ENCODE results near the gene PLXND1. TPM values are rescaled to one million over a fixed set of nuclear protein-coding genes. Genes with fewer than 3 reads are reported as not detected.

The PLXND1 gene
- total RNA-seq, 3 donors from 2014 or later (not counting 1 experiment from before 2014, with no cell fraction given) = 135 to 214 (median 189) TPM

DNA sequence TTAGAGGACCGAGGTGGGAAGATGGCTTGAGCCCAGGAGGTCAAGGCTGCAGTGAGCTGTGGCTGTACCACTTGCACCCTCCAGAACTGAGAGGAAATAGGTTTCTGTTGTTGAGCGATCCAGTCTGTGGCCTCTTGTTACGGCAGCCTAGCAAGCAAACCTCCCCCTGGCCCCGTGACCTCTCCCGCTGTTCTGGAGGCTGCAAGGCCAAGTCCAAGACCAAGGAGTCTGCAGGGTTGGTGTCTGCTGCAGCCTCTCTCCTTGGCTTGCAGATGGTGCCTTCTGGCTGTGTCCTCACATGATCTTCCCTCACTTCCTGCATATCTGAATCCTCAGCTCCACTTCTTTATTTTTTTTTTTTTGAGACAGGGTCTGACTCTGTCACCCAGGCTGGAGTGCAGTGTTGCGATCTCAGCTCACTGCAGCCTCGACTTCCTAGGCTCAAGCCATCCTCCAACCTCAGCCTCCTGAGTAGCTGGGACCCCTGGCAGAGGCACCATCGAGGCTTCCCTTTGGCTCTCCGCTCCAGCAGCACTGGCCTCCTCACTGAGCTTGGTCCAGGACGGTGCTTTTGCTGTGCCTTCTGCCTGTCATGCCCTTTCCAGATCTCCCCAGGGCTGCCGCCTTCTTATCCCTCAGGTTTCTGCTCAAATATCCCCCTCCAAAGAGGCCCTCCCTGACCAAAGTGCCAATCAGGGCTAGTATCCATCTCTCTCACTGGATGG is 18.0 kb upstream of the PLXND1 start:
- H3K4me1 ChIP-seq (ENCODE audit: control insufficient read depth, insufficient read depth, low read length) = peaks cover 44% of the 10 kb centered on the region
- H3K9me3 ChIP-seq (ENCODE audit: control insufficient read depth, insufficient read depth, low read length) = no peaks in the 10 kb centered on the region
- DNase-seq (no peak), ATAC-seq (no peak)
- H3K36me3 ChIP-seq (ENCODE audit: control insufficient read depth, insufficient read depth, low read length) = no peaks in the 10 kb centered on the region
- no peaks in the 10 kb centered on the region for H3K27me3 ChIP-seq (ENCODE audit: control insufficient read depth, insufficient read depth, low read length)
- intact Hi-C loops (cut with micrococcal nuclease) = loop anchor here (5.0 to 10.0 kb wide), 2 partner anchors 378 to 470 kb away; no protein-coding TSS in a partner anchor
- TF ChIP-seq, protein P1, sequence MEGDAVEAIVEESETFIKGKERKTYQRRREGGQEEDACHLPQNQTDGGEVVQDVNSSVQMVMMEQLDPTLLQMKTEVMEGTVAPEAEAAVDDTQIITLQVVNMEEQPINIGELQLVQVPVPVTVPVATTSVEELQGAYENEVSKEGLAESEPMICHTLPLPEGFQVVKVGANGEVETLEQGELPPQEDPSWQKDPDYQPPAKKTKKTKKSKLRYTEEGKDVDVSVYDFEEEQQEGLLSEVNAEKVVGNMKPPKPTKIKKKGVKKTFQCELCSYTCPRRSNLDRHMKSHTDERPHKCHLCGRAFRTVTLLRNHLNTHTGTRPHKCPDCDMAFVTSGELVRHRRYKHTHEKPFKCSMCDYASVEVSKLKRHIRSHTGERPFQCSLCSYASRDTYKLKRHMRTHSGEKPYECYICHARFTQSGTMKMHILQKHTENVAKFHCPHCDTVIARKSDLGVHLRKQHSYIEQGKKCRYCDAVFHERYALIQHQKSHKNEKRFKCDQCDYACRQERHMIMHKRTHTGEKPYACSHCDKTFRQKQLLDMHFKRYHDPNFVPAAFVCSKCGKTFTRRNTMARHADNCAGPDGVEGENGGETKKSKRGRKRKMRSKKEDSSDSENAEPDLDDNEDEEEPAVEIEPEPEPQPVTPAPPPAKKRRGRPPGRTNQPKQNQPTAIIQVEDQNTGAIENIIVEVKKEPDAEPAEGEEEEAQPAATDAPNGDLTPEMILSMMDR (IDR thresholded peaks at IDR 0.05) = no peak
- Mint-ChIP-seq H3K4me1 (peaks cover 34 to 38% of the 10 kb centered on the region in 2 donors), H3K27me3 (ENCODE audit: low read depth in 2 of 2) (no peaks in the 10 kb centered on the region), H3K9me3 (no peaks in the 10 kb centered on the region), H3K36me3 (no peaks in the 10 kb centered on the region), H3K27ac (no peak overlapping the region), H3K4me3 (no peak overlapping the region)
- WGBS (ENCODE audit: insufficient coverage) = 89% methylated on average over 11 of the region's 11 CpGs
- no peak overlapping the region for H3K27ac ChIP-seq (ENCODE audit: low read length)
- H3K4me3 ChIP-seq (ENCODE audit: low read length) = no peak overlapping the region

DNA sequence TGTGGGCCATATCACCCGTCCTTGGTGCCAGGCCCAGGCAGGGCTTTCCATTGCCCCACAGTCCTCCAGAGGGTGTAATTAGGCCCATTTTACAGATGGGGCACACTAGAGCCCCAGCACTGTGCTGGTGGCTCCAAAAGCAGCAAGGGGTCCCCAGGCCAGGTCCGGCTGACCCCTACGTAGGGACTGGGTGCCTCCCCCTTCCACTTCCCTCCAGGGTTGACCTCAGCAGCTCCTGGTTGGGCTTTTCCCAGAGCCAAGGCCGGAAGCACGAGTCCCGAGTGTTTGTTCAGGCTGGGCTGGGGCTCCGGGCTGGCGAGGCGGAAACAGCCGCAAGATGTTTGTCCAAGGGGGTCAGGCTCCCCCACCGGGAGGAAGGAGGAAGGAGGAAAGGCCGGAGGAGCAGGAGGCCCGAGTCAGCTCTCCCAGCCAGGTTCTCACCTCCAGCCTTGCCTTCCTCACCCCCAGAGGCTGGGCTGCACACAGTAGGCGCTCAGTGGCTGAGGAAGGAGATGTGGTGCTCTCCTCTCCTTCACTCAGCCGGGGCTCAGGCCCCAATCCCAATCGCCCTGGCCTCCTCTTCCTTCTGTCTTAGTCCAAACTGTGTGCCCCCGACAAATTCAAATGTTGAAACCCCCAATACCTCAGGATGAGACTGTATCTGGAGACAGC is 17.1 kb upstream of the PLXND1 start:
- Histone ChIP-seq H3K27me3 (ENCODE audit: control insufficient read depth, insufficient read depth, low read length) (no peaks in the 10 kb centered on the region), H3K27ac (ENCODE audit: low read length) (no peak overlapping the region), H3K4me3 (ENCODE audit: low read length) (no peak overlapping the region), H3K9me3 (ENCODE audit: control insufficient read depth, insufficient read depth, low read length) (no peaks in the 10 kb centered on the region), H3K36me3 (ENCODE audit: control insufficient read depth, insufficient read depth, low read length) (no peaks in the 10 kb centered on the region), H3K4me1 (ENCODE audit: control insufficient read depth, insufficient read depth, low read length) (peaks cover 53% of the 10 kb centered on the region)
- peaks cover 0 to 3% of the 10 kb centered on the region in 2 donors for H3K27me3 Mint-ChIP-seq (ENCODE audit: low read depth in 2 of 2)
- intact Hi-C loops (cut with micrococcal nuclease) = loop anchor here (10.0 kb wide), 1 partner anchor 471 kb away; no protein-coding TSS in a partner anchor
- 91% methylated on average over 14 of the region's 17 CpGs for WGBS (ENCODE audit: insufficient coverage)
- TF ChIP-seq, protein P1 (IDR thresholded peaks at IDR 0.05) = no peak
- H3K4me3 Mint-ChIP-seq = no peak overlapping the region
- no peak overlapping the region for H3K27ac Mint-ChIP-seq
- no peaks in the 10 kb centered on the region for H3K36me3 Mint-ChIP-seq
- no peak for ATAC-seq
- no peaks in the 10 kb centered on the region for H3K9me3 Mint-ChIP-seq
- DNase-seq = no peak
- H3K4me1 Mint-ChIP-seq = peaks cover 38 to 45% of the 10 kb centered on the region in 2 donors

- WGBS (ENCODE audit: insufficient coverage) = 96% methylated on average over 10 of the region's 10 CpGs
- Histone ChIP-seq H3K36me3 (ENCODE audit: control insufficient read depth, insufficient read depth, low read length) (no peaks in the 10 kb centered on the region), H3K27ac (ENCODE audit: low read length) (no peak overlapping the region), H3K4me1 (ENCODE audit: control insufficient read depth, insufficient read depth, low read length) (peaks cover 56% of the 10 kb centered on the region), H3K9me3 (ENCODE audit: control insufficient read depth, insufficient read depth, low read length) (no peaks in the 10 kb centered on the region), H3K27me3 (ENCODE audit: control insufficient read depth, insufficient read depth, low read length) (no peaks in the 10 kb centered on the region), H3K4me3 (ENCODE audit: low read length) (no peak overlapping the region)
- Mint-ChIP-seq H3K36me3 (no peaks in the 10 kb centered on the region), H3K4me1 (peaks cover 37 to 46% of the 10 kb centered on the region in 2 donors), H3K27me3 (ENCODE audit: low read depth in 2 of 2) (peaks cover 0 to 5% of the 10 kb centered on the region in 2 donors), H3K27ac (no peak overlapping the region), H3K4me3 (no peak overlapping the region), H3K9me3 (no peaks in the 10 kb centered on the region)
- intact Hi-C loops (cut with micrococcal nuclease) = loop anchor here (10.0 kb wide), 1 partner anchor 472 kb away; no protein-coding TSS in a partner anchor
- DNase-seq (no peak), ATAC-seq (no peak)
- TF ChIP-seq, protein P1 (IDR thresholded peaks at IDR 0.05) = no peak
These were observed 16.5 kb upstream of the PLXND1 start for GRCh38 chr3:129622933-129623332.
